RWPE1 (cell line): ENCODE data around the gene C14orf180.

ENCODE experiments used
- CTCF ChIA-PET: fragments of 350-600 bp; sonication (Branson Sonifier 250); formaldehyde crosslinking; extraction: SDS; loops from one replicate; lab custom pipeline; 2021; lab: Yijun Ruan, JAX
- POLR2A ChIA-PET: fragments of 400-600 bp; formaldehyde crosslinking; extraction: SDS; loops from one replicate; lab custom pipeline; 2020; ENCODE audit warnings: antibody characterized with exemption; ENCODE audit not compliant: low non-redundant PET; lab: Yijun Ruan, JAX
- DNase-seq: peaks from one replicate; pipeline ENCODE4 v3.0.0; 2012; ENCODE audit warnings: low spot score
- H3K27ac ChIP-seq: fragments of 450-650 bp; 2 replicates; pipeline ENCODE4 v1.5.1; 2017
- TF ChIP-seq, protein P1 (sequence below): fragments of 450-650 bp; conservative IDR thresholded peaks from 2 replicates; pipeline ENCODE4 v1.5.1; 2017; ENCODE audit warnings: low read depth, mild to moderate bottlenecking

The C14orf180 gene

DNA sequence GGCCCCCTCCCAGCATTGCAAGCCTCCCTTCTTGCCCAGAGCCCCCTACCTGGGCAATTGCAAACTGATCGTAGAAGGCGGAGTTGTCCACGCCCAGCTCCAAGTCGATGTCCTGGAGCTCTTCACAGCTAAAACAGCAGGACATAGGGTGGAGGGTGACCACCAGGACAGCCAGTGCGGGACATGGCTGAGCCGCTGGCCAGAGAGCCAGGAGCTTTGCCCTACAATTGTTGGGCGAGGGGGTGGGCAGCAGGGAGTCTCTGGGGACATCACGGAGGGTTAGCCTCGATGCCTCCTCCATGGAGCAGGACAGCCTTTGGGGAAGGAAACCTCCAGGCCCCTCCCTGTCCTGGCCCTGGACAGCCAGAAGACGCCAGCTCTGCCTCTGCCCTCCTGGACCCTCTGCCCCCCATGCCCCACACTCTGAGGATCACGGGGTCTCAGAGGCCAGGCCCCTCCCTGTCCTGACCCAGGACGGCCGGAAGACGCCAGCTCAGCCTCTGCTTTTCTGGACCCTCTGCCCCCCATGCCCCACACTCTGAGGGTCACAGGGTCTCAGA, 15.6 kb downstream of the C14orf180 start:
- H3K27ac ChIP-seq: no peak overlapping the region
- TF ChIP-seq, protein P1, sequence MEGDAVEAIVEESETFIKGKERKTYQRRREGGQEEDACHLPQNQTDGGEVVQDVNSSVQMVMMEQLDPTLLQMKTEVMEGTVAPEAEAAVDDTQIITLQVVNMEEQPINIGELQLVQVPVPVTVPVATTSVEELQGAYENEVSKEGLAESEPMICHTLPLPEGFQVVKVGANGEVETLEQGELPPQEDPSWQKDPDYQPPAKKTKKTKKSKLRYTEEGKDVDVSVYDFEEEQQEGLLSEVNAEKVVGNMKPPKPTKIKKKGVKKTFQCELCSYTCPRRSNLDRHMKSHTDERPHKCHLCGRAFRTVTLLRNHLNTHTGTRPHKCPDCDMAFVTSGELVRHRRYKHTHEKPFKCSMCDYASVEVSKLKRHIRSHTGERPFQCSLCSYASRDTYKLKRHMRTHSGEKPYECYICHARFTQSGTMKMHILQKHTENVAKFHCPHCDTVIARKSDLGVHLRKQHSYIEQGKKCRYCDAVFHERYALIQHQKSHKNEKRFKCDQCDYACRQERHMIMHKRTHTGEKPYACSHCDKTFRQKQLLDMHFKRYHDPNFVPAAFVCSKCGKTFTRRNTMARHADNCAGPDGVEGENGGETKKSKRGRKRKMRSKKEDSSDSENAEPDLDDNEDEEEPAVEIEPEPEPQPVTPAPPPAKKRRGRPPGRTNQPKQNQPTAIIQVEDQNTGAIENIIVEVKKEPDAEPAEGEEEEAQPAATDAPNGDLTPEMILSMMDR: no peak
- no peak for DNase-seq
- ChIA-PET CTCF (interaction anchor here (0.6 to 1.2 kb wide), 2 partner anchors 31 to 90 kb away, joined by 6 to 8 read pairs; no protein-coding TSS in a partner anchor), POLR2A (no interaction called here)

DNA sequence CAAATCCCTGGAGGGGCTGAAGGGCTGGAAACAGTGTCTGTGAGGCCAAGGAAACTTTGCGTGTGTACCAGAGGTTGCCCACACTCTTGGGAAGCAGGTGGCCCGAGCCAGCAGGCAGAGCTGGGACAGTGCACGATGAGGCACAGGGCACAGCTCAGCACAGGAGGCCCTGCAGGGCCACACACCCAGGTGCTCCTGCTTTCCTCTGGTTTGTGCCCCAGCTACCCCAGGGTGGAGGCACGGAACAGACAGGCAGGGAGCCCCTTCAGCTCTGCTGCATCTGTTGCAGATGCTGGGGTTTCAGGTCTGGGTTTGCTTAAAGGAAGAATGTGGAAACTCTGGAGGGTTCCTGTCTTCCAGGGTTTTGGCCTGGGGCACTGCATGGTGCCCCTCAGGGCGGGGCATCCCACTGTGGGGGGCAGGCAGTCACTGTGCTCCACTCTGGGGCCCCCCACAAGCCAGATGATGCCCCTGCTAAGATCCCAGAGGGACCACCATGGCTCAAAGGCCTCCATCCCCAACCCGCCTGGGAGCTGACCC, 16.4 kb downstream of the C14orf180 start:
- ChIA-PET CTCF (interaction anchor here (0.5 kb wide), 1 partner anchor 253 kb away, joined by 4 read pairs; no protein-coding TSS in a partner anchor), POLR2A (no interaction called here)
- TF ChIP-seq, protein P1: no peak

GRCh38 chr14:104596451-104596918, 16.9 kb downstream of the C14orf180 start:
- no peak overlapping the region for H3K27ac ChIP-seq
- POLR2A ChIA-PET: no interaction called here
- no peak for DNase-seq
- TF ChIP-seq, protein P1: no peak
- CTCF ChIA-PET: no interaction called here

More for the DNA sequence above, 16.4 kb downstream of the C14orf180 start:
- H3K27ac ChIP-seq: no peak overlapping the region
- DNase-seq: no peak

DNA sequence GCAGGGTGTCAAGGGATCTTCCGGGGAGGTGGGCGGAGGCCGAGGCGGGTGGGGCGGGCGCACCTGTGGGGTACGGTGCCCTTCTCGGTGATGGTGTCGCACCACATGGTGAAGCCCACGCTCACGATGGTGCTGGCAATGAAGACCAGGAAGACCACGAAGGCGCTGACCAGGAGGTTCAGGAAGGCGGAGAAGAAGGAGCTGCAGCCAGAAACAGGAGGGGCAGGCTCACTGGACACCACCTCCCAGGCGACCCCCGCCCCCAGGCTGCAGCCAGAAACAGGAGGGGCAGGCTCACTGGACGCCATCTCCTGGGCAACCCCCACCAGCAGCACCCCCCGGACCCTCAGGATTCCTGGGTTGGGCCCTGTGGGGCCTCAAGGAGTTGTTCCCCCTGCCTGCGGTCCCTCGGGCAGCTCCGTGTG, 17.4 kb downstream of the C14orf180 start:
- TF ChIP-seq, protein P1: no peak
- ChIA-PET POLR2A (no interaction called here), CTCF (interaction anchor here (0.5 kb wide), 1 partner anchor 19 kb away, joined by 3 read pairs; no protein-coding TSS in a partner anchor)
- H3K27ac ChIP-seq: no peak overlapping the region
- DNase-seq: no peak

DNA sequence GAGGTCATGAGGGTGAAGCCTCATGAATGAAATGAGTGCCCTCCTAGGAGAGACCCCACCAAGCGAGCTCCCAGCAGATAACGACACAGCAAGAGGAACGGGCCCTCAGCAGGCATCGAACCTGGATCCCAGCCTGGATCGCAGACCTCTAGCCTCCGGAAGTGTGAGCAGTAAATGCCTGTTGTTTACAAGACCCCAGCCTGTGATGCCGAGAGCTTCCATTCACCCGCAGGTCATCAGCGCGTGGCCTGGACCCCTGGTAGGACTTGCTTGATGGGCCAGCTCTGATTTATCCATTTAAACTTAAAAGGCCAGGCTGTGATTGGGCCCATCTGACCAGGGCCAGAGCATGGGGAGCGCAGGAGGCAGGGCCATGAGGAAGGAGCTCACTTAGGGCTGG, 18.0 kb downstream of the C14orf180 start:
- DNase-seq: no peak
- CTCF ChIA-PET: interaction anchor here (0.5 kb wide), 1 partner anchor 20 kb away, joined by 3 read pairs; no protein-coding TSS in a partner anchor

More for the DNA sequence above, 18.0 kb downstream of the C14orf180 start:
- TF ChIP-seq, protein P1: no peak
- POLR2A ChIA-PET: no interaction called here
- no peak overlapping the region for H3K27ac ChIP-seq
